GM18873 (cell line): Measurements from ENCODE around the gene HNRNPA3.
"Not testable (repeated sequence)": the region's sequence is repeated elsewhere in the genome, so short reads cannot be mapped to it uniquely, and the experiment has no call there.

Source experiments
- ATAC-seq: cut with Tn5 transposase; IDR thresholded peaks from one replicate; pipeline ENCODE4 v1.9.1; 2021; ENCODE audit warnings: mild to moderate bottlenecking, moderate library complexity, moderate number of reproducible peaks; ENCODE audit not compliant: unreplicated experiment, low FRiP score

The HNRNPA3 gene

DNA sequence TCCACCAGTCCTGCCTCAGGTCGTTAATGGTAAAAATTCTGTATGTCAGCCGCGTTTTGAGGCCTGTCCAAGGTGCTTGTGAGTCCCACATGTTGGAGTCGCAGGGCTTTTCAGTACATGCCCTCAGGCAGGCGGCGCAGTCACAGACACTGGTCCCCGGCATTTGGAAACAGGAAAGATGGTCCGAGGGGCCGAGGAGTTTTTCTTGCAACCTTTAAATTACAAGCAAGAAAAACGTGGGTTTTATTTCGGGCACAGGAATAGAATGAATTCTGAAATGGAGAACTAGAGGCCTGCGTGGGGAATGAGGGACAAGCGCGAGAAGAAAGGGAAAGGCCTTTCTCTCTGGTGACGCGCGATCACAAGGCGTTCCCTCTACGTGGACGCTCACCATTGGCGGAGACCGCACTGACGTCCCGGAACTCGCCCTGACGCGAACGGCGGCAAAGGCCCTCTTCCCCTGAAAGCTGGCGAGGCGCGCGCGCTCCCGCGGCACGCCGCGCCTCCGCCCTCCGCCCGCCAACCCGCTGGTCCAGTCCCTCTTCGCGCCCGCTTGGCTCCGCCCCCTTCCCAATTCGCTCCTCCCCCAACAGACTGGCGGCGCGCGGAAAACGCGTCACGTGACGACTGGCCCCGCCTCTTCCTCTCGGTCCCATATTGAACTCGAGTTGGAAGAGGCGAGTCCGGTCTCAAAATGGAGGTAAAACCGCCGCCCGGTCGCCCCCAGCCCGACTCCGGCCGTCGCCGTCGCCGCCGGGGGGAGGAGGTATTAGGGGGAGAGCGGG lies at the start of gene HNRNPA3:
TSS of gene HNRNPA3 (plus strand) at position 689 of the 785 bp plus-strand sequence. CDS start at position 695, 6 bp downstream.
- peak; percentile 86 for ATAC-seq

DNA sequence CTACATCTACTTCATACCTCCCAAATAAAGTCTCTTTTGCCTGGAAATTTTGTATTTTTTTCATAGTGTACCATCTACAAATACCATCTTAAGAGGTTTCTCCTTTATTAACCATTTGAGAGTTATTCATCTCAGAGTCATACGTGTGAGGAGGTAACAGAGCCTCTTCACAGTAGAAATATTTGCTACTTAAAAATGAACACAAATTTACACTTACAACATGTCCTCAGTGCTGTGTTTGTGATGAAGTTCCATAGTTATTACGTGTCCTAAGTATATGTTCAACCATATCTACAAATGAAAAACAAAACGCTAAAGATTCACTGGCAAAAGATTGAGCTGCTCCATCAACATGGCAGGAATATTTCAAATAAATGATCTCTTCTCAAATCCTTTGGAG lies 48.5 kb upstream of the HNRNPA3 start:
- ATAC-seq: no peak

DNA sequence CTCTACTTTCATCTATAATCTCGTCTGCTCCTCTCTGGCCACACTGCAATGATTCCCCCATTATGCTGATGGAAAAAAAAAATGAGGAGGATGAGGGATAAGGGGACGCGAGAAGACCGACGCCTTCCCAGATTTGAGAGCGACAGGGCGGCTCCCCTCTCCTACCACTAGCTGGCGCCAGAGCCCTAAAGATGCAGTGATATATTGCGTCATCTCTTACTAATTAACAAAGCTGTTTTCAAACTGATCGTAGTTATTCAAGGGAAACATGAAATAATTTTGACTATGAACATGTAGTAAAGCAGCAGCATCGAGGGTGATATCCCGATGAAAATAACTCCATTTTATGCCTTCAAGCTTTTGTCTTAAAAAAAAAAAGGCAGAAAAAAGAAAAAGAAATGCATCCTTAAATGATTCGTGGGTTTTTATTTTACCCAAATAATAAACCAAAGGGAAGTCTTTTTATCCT lies 48.0 kb upstream of the HNRNPA3 start:
- peak; percentile 57 for ATAC-seq

DNA sequence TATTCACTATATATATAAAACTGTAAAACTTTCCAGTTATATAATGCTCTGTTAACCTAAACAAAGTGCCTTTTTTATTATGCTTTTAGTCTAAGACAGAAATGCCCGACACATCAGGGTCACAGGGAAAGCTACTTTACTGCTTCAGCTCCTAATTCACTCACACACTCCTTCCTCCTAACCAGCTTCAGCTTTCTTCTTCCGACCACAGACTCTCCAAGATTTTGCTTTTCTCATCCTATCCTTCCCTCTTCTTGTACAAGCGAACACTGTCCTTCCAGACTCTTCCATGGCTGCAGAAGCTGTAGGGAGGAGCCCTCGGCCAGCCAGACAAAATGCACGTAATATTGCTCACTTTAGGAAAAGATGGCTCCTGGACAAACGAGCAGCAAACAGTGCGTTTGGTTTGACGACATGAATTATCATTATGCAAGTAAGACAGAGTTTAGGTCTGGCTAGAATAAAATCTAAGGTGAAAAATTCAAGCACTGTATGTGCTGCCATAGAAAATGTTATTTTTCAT lies 47.5 kb upstream of the HNRNPA3 start:
- no peak for ATAC-seq

DNA sequence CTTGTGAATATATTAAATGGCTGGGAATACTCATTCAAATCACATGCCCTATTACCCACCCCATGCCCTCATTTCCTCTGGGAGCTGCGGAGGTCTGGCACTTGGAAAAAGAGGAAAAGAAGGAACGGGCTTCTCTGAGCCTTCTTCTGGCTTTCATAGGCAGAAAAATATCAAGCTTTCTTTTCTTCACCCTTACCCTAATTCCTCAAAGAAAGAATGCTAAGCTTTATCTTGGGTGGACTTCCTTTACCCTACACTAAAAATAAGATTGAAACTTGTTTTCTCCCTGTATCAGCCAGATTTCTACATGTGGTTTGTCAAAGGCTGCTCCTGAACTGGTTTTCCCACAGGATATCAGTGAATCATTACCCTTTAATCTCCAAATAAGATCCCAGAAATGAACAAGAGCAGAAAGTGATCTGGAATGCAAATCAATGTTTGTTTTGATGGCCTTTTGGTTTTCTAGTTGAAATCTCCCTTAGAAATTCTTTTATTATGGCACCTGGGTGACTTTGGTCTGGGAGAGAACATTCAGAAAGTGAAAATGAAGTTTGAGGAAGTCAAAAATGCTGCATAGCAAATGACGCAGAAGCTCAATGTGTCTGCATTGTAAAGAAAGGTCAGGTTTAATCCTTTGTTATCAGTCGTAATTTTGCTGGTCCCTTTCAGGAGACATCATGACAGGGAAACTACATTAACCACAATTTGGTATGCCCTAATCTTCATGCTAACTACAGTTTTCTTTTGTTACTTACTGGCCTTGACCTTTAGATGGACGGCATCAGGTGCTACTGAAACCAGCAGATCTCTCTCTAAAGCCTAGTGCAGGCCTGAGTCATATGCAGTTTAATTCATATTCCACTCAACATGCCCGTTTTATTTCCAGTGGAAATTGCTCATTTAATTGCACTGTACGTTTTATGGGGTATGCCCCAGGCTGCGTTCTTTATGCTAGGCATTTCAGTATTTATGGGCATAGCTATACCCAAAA lies 46.6 kb upstream of the HNRNPA3 start:
- peak; percentile 39 for ATAC-seq

DNA sequence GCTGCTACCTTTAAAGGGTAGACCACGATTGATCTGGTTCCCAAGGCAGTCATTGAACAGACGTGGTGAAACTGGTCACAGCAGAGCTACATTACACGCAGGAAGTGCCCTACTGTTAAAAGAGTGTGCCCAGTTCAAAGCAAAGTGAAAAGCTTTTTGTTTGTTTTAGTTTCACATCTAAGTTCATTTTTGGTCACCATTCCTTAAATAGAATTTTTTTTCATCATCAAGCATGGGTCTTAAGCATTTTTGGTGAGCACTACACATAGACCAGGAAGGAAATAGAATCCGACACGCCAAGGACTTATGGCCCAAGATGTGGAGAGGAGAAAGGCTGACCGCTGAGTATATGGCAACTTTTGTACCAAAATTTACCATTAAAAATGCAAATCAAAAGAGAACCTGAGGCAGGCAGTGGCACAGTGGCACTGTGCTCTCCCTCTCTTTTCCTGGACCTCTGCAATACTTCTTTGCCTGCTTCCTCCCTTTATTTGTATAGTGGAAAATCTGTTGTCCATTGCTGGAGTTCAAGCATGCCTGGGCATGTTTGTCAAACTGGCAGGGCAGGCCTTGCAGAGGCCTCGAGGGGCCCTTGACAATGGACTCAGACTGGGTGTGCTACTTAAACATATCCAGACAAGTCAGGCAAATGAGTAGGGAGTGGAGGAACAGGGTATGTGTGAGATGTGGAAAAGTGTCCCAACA lies 42.6 kb upstream of the HNRNPA3 start:
- peak; percentile 74 for ATAC-seq

DNA sequence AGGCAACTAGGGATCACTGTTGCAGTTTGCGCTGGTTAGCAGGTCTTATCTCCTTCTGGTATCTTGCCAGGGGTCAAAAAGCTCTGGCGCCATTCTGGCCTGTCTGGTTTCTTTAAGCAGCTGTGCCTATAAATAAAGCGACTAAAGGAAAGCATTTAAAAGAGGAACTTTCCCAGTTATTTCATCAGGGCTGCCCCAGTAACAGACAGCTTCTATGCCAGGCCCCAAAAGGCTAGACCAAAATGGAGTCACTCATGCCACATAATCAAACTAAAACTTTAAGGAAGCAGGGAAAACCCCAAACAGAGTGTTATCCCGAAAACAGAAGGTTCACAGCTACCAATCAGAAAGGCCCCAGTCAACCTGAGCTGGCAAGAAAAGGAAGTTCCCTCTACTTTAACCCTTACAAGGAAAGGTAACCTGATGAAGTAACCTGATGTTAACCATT lies 41.2 kb upstream of the HNRNPA3 start:
- ATAC-seq: no peak

DNA sequence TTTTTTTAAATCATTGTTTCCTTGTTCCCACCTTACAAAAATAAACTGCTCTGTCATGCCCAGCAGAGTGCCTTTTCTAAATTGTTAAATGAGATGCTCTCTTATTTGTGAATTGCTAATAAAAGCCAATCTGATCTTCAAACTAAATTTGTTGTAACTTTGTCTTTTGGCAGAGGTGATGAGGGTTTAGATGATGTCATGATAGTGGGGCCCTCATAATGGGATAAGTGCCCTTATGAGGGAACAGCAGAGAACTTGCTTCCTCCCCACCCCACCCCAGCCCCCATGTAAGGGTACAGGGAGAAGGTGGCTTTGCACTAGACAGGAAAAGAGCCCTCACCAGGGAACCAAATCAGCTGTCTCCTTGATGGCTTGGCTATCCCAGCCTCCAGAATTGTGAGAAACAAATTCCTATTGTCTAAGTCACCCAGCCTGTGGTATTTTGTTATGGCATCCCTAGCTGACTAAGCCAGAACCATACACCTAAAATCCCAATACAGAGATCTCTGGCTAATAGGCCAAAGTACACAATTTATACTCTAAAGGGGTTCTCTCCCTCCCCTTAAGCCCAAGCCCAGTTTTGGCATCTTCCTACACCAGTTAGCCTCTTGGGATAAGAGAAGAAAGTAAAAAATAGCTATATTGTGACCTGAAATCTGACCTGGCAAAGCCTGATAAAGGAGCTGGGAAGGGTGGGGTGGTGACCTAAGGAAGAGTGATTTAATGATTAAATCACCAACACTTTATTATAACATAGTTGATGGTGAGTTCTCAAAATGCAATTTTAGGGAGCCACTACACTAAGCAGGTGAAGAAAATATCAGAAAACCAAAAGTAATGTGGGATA lies 40.3 kb upstream of the HNRNPA3 start:
- no peak for ATAC-seq

DNA sequence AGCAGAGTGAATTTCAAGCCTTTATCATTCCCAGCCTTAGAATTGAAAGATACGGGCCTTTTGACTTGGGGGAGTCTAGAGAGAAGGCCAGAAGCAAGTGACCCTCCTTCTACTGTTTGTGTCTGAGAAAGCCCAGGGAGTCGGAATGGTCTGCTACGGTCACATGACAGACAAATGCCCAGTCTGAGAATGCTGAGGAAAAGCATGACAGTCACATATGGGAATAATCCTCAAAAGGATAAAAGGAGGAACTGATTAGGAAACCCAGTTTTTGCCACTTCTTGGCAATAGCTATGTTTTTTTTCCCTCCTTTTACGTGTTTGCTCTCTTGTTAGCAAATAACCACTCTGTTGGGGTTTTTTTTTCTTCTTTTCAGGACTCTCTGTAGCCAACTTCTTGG lies 38.1 kb upstream of the HNRNPA3 start:
- no peak for ATAC-seq

DNA sequence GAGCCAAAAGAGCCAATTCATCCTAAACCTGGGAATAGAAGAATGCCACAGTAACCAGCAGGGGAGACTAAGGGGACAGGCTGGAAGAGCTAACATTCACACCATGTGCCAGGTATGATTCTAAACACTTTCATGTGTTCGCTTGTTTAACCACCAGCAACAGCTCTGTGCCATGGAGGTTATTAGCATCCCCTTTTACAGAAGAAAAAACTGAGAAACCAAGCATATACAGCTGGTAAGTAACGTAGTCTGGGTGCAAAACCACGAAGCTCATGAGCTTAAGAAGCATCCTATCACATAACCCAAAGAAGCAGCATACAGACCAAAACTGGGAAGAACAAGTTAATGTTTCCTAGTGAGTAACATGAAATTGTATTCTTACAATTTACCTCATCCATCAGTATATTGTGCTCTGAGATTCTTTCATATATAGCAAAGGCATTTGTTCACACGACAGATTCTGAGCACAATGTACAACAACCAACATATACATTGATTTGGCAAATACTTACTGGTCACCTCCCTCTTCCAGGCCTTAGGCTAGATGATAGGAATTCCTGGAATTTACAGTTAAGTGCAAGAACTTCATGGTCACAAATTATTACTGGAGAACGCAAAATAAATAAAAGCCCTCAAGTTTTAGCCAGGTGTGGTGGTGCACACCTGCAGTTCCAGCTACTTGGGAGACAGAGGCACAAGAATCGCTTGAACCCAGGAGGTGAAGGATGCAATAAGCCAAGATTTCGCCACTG lies 36.5 kb upstream of the HNRNPA3 start:
- ATAC-seq: no peak

DNA sequence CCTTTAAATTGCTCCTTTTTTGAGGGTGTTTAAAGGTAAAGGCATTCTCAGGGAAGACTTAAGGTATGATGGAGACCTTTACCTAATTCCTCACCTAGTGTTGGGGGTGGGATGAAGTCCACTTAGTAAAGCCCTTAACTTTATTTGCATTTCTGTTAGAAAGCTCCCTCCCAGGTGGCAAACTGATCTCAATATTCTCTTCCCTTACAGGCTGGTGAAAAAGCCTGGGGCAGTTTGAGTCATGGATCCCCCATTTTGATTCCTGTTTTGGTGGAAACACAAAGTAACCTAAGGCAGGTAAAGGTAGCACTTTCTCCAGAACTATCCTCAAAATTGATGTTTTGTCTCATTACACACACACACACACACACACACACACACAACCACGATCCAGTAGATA lies 33.8 kb upstream of the HNRNPA3 start:
- ATAC-seq: no peak

DNA sequence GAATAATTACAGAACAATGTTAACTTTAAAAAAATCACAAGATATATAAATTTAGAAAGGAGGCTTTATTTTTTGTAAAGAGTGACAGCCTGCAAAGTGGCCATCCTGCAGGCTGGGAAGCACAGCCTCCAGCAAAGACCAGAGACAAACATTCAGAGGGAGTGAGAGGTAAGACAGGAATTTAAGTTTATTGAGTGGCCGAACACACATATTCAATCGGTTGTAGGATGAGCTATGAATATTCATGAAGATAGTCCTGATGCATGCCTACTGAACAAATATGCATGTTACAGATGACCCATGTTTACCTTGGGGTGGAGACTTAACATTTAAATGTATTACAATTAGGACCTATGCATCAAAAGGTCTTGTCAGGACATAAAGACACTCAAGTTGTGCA lies 33.4 kb upstream of the HNRNPA3 start:
- ATAC-seq: no peak

DNA sequence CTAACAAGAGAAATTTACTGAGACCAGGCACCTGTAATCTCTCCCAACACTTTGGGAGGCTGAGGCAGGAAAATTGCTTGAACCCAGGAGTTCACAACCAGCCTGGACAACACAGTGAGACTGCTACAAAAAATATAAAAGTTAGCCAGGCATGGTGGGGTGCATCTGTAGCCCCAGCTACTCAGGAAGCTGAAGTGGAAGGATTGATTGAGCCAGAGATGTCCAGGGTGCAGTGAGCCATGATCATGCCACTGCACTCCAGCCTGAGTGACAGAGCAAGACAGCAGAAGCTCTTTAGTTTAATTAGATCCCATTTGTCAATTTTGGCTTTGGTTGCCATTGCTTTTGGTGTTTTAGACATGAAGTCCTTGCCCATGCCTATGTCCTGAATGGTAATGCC lies 32.9 kb upstream of the HNRNPA3 start:
- not testable (repeated sequence) for ATAC-seq

DNA sequence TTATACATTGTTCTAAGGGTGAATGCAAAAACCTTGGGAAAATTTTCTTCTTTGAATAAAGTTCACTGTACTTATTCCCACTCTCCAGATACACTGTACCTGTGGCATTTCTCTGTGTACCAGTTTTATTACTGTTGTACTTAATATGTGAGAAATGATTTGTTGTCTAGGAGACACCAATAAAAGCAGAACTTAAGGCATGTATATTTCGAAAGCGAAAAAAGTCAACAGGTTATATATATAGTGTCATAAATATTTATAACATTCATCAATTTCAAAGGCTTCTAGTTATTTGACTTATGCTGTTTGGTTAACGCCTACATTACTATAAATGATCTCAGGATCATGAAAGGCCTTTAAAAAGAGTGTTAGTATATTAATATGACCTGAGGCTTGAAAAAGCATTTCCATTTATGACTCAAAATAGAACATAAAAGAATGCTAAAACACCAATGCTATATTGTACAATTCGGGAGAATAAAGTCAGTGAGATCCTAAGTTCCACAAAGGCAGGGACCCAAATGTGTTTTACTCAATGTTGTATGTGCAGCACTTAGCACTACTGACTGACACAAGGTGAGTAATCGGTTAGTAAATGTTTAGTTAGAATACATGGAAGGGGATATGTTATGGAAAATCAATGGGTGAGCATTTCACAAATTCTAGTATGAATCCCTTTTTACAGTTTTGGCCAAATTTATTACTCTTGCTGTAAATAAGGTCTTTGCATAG lies 32.2 kb upstream of the HNRNPA3 start:
- ATAC-seq: no peak

DNA sequence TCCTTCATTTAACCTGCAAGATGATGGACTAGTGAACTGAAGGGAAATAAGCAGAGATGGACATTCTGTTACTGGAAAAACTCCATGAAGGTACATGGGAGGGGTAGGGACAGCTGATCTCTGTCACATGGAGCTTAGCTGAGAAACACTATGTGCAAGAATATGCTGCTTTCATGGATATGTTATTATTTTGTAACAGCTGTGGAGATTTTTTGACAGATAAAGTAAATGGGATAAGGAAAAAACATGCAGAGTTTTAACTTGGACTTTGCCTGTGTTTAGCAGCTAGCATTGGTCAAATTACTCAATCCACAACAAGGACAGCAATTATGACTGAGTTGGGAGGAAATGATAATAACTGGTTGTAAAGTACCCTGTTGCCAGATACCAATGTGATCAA lies 28.7 kb upstream of the HNRNPA3 start:
- ATAC-seq: no peak

DNA sequence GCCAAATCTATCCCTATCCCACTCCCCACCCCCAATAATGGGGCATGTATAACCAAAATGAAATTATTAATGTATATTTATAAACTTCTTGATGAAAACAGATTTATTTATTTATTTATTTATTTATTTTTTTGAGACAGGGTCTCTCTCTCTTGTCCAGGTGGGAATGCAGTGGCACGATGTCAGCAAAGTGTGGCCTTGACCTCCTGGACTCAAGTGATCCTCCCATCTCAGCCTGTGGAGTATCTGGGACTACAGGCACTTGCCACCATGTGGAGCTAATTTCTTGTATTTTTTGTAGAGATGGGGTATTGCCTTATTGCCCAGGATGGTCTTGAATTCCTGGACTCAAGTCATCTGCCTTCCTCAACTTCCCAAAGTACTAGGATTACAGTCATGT lies 28.0 kb upstream of the HNRNPA3 start:
- ATAC-seq: no peak

DNA sequence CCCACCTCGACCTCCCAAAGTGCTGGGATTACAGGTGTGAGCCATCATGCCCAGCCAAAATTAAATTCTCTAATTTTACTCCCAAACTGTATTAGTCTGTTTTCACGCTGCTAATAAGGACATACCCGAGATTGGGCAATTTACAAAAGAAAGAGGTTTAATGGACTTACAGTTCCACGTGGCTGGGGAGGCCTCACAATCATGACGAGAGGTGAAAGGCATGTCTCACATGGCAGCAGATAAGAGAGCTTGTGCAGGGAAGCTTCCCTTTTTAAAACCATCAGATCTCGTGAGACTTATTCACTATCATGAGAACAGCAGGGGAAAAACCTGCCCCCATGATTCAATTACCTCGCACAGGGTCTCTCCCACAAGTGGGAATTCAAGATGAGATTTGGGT lies 26.6 kb upstream of the HNRNPA3 start:
- ATAC-seq: not testable (repeated sequence)
